Left lung (tissue), 10 donors: ENCODE results near the gene MINDY3. TPM values are rescaled to one million over a fixed set of nuclear protein-coding genes. Genes with fewer than 3 reads are reported as not detected.

Source experiments
- ATAC-seq: fragments of 200-7000 bp; cut with Tn5 transposase; one replicate; pipeline ENCODE4 v1.9.1; 2020; ENCODE audit warnings: moderate library complexity
- DNase-seq, 4 donors: peaks; one replicate each; pipeline ENCODE4 v3.0.0-alpha.2; 2013 to 2020
- H3K27ac ChIP-seq, 2 donors: fragments of 200-600 bp; sonication (generic) in 1 of 2; one replicate each; pipeline versions ENCODE4 v1.5.0 to v1.8.0; 2020 to 2021
- H3K27me3 ChIP-seq, 2 donors: fragments of 200-600 bp; sonication (generic) in 1 of 2; one replicate each; pipeline versions ENCODE4 v1.5.0 to v1.8.0; 2020 to 2021
- H3K36me3 ChIP-seq, 2 donors: fragments of 200-600 bp; sonication (generic) in 1 of 2; one replicate each; pipeline versions ENCODE4 v1.5.0 to v1.8.0; 2020 to 2021
- H3K4me1 ChIP-seq, 2 donors: fragments of 200-600 bp; one replicate each; pipeline ENCODE4 v1.8.0; 2021
- H3K4me3 ChIP-seq, 2 donors: fragments of 200-600 bp; sonication (generic) in 1 of 2; one replicate each; pipeline versions ENCODE4 v1.5.0 to v1.8.0; 2020 to 2021; ENCODE audit warnings: mild to moderate bottlenecking in 1 of 2
- H3K9me3 ChIP-seq, 2 donors: fragments of 200-600 bp; sonication (generic) in 1 of 2; one replicate each; pipeline versions ENCODE4 v1.5.0 to v1.8.0; 2020 to 2021
- intact Hi-C, 2 donors: fragments of 100-400 bp; cut with DNase I; formaldehyde crosslinking; loops; one replicate each; pipeline versions ENCODE4 v1.11.2 to v1.14.2; 2022
- polyA plus RNA-seq, 6 donors: library from polyadenylated mRNA; unstranded; fragments of 120-200 nt; gene quantifications; one replicate each; pipeline ENCODE4 v1.2.1, GENCODE V29; 2013; ENCODE audit not compliant: insufficient read length in 6 of 6
- total RNA-seq, 2 donors: library from RNA; stranded (reverse); fragmentation: NEBNext Ultra II Directional; extraction: Animal tissue kit (Norgen Biotek cat#: 25700); gene quantifications; one replicate each; pipeline ENCODE4 v1.2.1, GENCODE V29; 2021
- TF ChIP-seq, protein P1 (sequence below), 2 donors: fragments of 200-600 bp; sonication (generic) in 1 of 2; IDR thresholded peaks; one replicate each; pipeline versions ENCODE4 v1.5.0 to v1.8.0; 2021; ENCODE audit warnings: antibody characterized with exemption in 2 of 2
- donor health status: DM: no; HTN: yes; CAD: no.
- donor health status: DM: no; HTN: no; CAD: no.

Gene MINDY3
- total and polyA plus RNA-seq, 8 donors, result 27.5 to 59.7 (median 43.5) TPM

DNA sequence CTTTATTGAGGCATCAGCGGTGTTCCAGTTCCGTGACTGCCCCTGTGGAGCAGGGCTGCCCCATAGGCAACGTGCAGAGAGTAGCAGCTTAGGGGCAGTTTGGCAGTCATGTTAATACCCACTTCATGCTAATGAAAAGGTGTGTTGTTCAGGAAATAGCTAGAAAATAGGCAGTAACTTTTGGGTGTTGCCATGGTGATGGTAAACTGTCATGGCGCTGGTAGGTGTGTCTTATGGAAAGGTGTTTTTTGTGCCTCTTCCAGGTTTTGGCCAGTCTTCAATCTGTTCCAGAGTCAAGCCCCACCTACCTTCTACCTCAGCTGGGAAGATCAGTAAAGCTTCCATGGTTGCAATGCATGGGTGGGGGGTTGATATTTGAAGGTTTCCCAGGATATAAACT is 36.3 kb upstream of the MINDY3 start:
- DNase-seq, result no peak
- Histone ChIP-seq H3K27me3 (peaks cover 0 to 15% of the 10 kb centered on the region in 2 donors), H3K36me3 (no peaks in the 10 kb centered on the region), H3K9me3 (no peaks in the 10 kb centered on the region), H3K4me3 (no peak overlapping the region), H3K27ac (no peak overlapping the region), H3K4me1 (no peaks in the 10 kb centered on the region)
- TF ChIP-seq, protein P1, sequence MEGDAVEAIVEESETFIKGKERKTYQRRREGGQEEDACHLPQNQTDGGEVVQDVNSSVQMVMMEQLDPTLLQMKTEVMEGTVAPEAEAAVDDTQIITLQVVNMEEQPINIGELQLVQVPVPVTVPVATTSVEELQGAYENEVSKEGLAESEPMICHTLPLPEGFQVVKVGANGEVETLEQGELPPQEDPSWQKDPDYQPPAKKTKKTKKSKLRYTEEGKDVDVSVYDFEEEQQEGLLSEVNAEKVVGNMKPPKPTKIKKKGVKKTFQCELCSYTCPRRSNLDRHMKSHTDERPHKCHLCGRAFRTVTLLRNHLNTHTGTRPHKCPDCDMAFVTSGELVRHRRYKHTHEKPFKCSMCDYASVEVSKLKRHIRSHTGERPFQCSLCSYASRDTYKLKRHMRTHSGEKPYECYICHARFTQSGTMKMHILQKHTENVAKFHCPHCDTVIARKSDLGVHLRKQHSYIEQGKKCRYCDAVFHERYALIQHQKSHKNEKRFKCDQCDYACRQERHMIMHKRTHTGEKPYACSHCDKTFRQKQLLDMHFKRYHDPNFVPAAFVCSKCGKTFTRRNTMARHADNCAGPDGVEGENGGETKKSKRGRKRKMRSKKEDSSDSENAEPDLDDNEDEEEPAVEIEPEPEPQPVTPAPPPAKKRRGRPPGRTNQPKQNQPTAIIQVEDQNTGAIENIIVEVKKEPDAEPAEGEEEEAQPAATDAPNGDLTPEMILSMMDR (IDR thresholded peaks at IDR 0.05), result no peak
- no peak for ATAC-seq
- intact Hi-C loops, result no loop called here

DNA sequence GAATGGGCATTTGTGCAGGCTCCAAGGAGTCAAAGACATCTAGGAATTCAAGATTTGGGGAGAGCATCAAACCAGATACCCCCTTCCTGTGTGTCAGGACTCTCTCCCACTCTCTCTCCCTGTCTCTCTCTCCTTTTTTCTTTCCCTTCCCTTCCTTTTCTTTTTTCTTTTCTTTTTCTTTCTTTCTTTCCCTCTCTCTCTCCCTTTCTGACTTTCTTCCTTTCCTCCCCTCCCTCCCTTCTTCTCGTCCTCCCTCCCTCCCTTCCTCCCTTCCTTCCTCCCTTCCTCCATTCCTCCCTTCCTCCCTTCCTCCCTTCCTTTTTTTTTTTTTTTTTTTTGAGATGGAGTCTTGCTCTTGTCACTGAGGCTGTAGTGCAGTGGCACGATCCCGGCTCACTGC is 24.1 kb upstream of the MINDY3 start:
- no peaks in the 10 kb centered on the region for H3K9me3 ChIP-seq
- DNase-seq (no peak), ATAC-seq (no peak)
- intact Hi-C loops, result no loop called here
- no peaks in the 10 kb centered on the region for H3K36me3 ChIP-seq
- H3K27ac ChIP-seq, result no peak overlapping the region
- no peak overlapping the region for H3K4me3 ChIP-seq
- peaks cover 0 to 23% of the 10 kb centered on the region in 2 donors for H3K27me3 ChIP-seq
- H3K4me1 ChIP-seq, result no peaks in the 10 kb centered on the region
- TF ChIP-seq, protein P1 (IDR thresholded peaks at IDR 0.05), result no peak

DNA sequence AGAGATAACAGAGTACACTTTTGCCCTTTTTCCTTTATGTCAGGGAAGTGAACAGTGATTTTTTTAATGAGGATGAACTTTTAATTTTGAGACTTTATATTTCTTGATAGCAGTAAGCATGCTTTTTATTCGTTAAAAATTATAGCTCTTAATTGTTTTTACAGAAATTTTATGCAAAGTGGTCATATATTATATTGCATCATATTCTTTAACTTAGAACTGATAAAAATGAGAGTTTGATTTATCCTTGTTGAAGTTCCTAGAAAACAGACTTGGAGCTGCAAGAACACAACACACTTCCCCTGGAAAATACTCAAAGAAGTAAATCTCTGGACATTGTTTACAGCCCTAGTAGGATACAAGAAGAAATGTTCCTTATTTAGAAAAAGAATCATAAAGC is 21.2 kb upstream of the MINDY3 start:
- no peaks in the 10 kb centered on the region for H3K4me1 ChIP-seq
- ATAC-seq (no peak), DNase-seq (no peak)
- H3K27me3 ChIP-seq, result peaks cover 0 to 41% of the 10 kb centered on the region in 2 donors
- TF ChIP-seq, protein P1 (IDR thresholded peaks at IDR 0.05), result no peak
- intact Hi-C loops, result no loop called here
- H3K4me3 ChIP-seq, result no peak overlapping the region
- no peaks in the 10 kb centered on the region for H3K36me3 ChIP-seq
- no peak overlapping the region for H3K27ac ChIP-seq
- H3K9me3 ChIP-seq, result no peaks in the 10 kb centered on the region

DNA sequence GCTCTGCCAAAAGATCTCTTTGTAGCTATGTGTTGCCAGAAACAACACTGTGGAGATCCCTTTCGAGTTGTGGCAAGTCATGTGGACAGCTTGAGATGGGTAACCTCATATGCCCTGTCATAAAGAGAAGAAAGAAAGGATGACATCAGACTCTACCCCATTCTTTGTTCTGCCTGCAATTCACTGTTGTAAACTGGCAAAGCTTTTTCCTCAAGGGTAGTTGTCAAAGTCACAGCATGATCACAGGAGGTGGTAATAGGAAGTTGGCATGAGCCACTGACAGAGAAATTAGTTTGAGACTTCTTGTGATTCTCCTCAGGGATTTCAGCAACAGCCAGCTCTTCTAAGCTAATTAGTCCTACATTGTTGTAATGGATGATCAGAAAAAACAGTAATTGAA is 19.4 kb upstream of the MINDY3 start:
- intact Hi-C loops, result no loop called here
- no peak for ATAC-seq
- Histone ChIP-seq H3K27ac (no peak overlapping the region), H3K36me3 (no peaks in the 10 kb centered on the region), H3K9me3 (no peaks in the 10 kb centered on the region), H3K4me1 (no peaks in the 10 kb centered on the region), H3K4me3 (no peak overlapping the region), H3K27me3 (peaks cover 0 to 38% of the 10 kb centered on the region in 2 donors)
- TF ChIP-seq, protein P1 (IDR thresholded peaks at IDR 0.05), result no peak
- no peak for DNase-seq

DNA sequence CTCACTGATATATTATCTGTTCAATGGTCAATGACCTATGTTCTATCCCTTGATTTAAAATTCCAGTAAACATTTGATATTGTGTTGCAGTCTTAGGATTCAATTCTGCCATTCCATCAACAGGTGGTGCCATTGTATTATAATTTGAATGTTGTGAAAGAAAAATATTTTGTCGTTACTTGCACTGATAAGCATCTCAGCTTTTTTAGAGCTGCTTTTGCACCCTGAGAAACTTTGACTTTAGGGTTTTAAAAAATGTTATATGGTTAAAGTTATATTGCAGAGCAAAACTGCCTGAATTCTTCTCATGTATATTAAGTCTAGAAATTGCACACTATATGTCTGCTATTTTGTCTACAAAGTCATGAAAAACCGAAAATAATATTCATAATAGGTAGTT is 18.8 kb upstream of the MINDY3 start:
- no peaks in the 10 kb centered on the region for H3K4me1 ChIP-seq
- intact Hi-C loops, result no loop called here
- no peaks in the 10 kb centered on the region for H3K9me3 ChIP-seq
- no peaks in the 10 kb centered on the region for H3K36me3 ChIP-seq
- peak in 1 of 4 donors; percentile 22 for DNase-seq
- H3K27ac ChIP-seq, result no peak overlapping the region
- H3K27me3 ChIP-seq, result peaks cover 0 to 39% of the 10 kb centered on the region in 2 donors
- TF ChIP-seq, protein P1 (IDR thresholded peaks at IDR 0.05), result peak in 1 of 2 donors; percentile 33
- H3K4me3 ChIP-seq, result no peak overlapping the region
- peak; percentile 52 for ATAC-seq
